Measurements from ENCODE around the gene RNLS. TPM values are rescaled to one million over a fixed set of nuclear protein-coding genes. Genes with fewer than 3 reads are reported as not detected.
"Not testable (repeated sequence)": the region's sequence is repeated elsewhere in the genome, so short reads cannot be mapped to it uniquely, and the experiment has no call there.

Gene RNLS
- total RNA-seq, 1 donor from 2014 or later = 6.0 TPM

- Mint-ChIP-seq H3K4me1 (ENCODE audit: unreplicated experiment) (no peaks in the 10 kb centered on the region), H3K4me3 (ENCODE audit: unreplicated experiment) (no peak overlapping the region), H3K27me3 (ENCODE audit: unreplicated experiment) (no peaks in the 10 kb centered on the region), H3K36me3 (ENCODE audit: low read depth, unreplicated experiment) (no peaks in the 10 kb centered on the region), H3K27ac (ENCODE audit: unreplicated experiment) (no peak overlapping the region), H3K9me3 (ENCODE audit: unreplicated experiment) (no peaks in the 10 kb centered on the region)
- TF ChIP-seq CTCF (IDR thresholded peaks at IDR 0.05; ENCODE audit: unreplicated experiment) = no peak
- DNase-seq (ENCODE audit: low spot score) = no peak
Observed at GRCh38 chr10:88370713-88371112, 212.4 kb downstream of the RNLS start.

GRCh38 chr10:88366772-88367171, 216.3 kb downstream of the RNLS start:
- no peak for TF ChIP-seq CTCF (IDR thresholded peaks at IDR 0.05; ENCODE audit: unreplicated experiment)
- H3K4me3 Mint-ChIP-seq (ENCODE audit: unreplicated experiment) = no peak overlapping the region
- no peaks in the 10 kb centered on the region for H3K4me1 Mint-ChIP-seq (ENCODE audit: unreplicated experiment)
- no peaks in the 10 kb centered on the region for H3K9me3 Mint-ChIP-seq (ENCODE audit: unreplicated experiment)
- H3K27ac Mint-ChIP-seq (ENCODE audit: unreplicated experiment) = no peak overlapping the region
- no peaks in the 10 kb centered on the region for H3K27me3 Mint-ChIP-seq (ENCODE audit: unreplicated experiment)
- H3K36me3 Mint-ChIP-seq (ENCODE audit: low read depth, unreplicated experiment) = no peaks in the 10 kb centered on the region
- DNase-seq (ENCODE audit: low spot score) = no peak

- Mint-ChIP-seq H3K4me1 (ENCODE audit: unreplicated experiment) (no peaks in the 10 kb centered on the region), H3K36me3 (ENCODE audit: low read depth, unreplicated experiment) (no peaks in the 10 kb centered on the region), H3K4me3 (ENCODE audit: unreplicated experiment) (no peak overlapping the region), H3K27me3 (ENCODE audit: unreplicated experiment) (no peaks in the 10 kb centered on the region), H3K9me3 (ENCODE audit: unreplicated experiment) (no peaks in the 10 kb centered on the region), H3K27ac (ENCODE audit: unreplicated experiment) (no peak overlapping the region)
- no peak for TF ChIP-seq CTCF (IDR thresholded peaks at IDR 0.05; ENCODE audit: unreplicated experiment)
- DNase-seq (ENCODE audit: low spot score) = no peak
Observed at GRCh38 chr10:88361995-88362807, 220.9 kb downstream of the RNLS start.

- no peak overlapping the region for H3K27ac Mint-ChIP-seq (ENCODE audit: unreplicated experiment)
- H3K36me3 Mint-ChIP-seq (ENCODE audit: low read depth, unreplicated experiment) = no peaks in the 10 kb centered on the region
- no peaks in the 10 kb centered on the region for H3K4me1 Mint-ChIP-seq (ENCODE audit: unreplicated experiment)
- no peaks in the 10 kb centered on the region for H3K9me3 Mint-ChIP-seq (ENCODE audit: unreplicated experiment)
- no peaks in the 10 kb centered on the region for H3K27me3 Mint-ChIP-seq (ENCODE audit: unreplicated experiment)
- TF ChIP-seq CTCF (IDR thresholded peaks at IDR 0.05; ENCODE audit: unreplicated experiment) = no peak
- H3K4me3 Mint-ChIP-seq (ENCODE audit: unreplicated experiment) = no peak overlapping the region
- no peak for DNase-seq (ENCODE audit: low spot score)
Observed at GRCh38 chr10:88361494-88361893, 221.6 kb downstream of the RNLS start.

- not testable (repeated sequence) for H3K4me1 Mint-ChIP-seq (ENCODE audit: unreplicated experiment); H3K36me3 Mint-ChIP-seq (ENCODE audit: low read depth, unreplicated experiment); H3K27me3 Mint-ChIP-seq (ENCODE audit: unreplicated experiment); H3K9me3 Mint-ChIP-seq (ENCODE audit: unreplicated experiment); DNase-seq (ENCODE audit: low spot score); H3K4me3 Mint-ChIP-seq (ENCODE audit: unreplicated experiment); H3K27ac Mint-ChIP-seq (ENCODE audit: unreplicated experiment)
Observed at GRCh38 chr10:88355750-88356149, 227.4 kb downstream of the RNLS start.

Data from endothelial cell (in vitro differentiated cells).